ENCODE measurements around the gene LRRK1.
A peak's percentile ranks its signal among the peaks of the same experiment; 100 is the strongest.

Gene LRRK1

GRCh38 chr15:100900795-100901169 lies 18.4 kb upstream of the LRRK1 start:
- no peak overlapping the region for H3K9ac ChIP-seq (ENCODE audit: low read length)
- H3K4me2 ChIP-seq (ENCODE audit: low read length) = no peak overlapping the region
- no peak overlapping the region for H3K4me3 ChIP-seq (ENCODE audit: low read depth, low read length, poor library complexity, severe bottlenecking)
- no peak overlapping the region for H3K27ac ChIP-seq (ENCODE audit: low read depth, low read length, poor library complexity, severe bottlenecking)
- no peak overlapping the region for H2AFZ ChIP-seq (ENCODE audit: low read length)
- TF ChIP-seq EZH2 (IDR thresholded peaks at IDR 0.05; ENCODE audit: borderline replicate concordance, low read length) (no peak), CTCF (IDR thresholded peaks at IDR 0.05; ENCODE audit: low read length) (no peak)
- peaks cover 12% of the 10 kb centered on the region for H3K4me1 ChIP-seq (ENCODE audit: insufficient read depth, low read length, severe bottlenecking)
- H3K79me2 ChIP-seq (ENCODE audit: insufficient read depth, low read length) = no peaks in the 10 kb centered on the region
- H3K9me2 ChIP-seq (ENCODE audit: low read depth, low read length) = no peaks in the 10 kb centered on the region
- no peaks in the 10 kb centered on the region for H3F3A ChIP-seq (ENCODE audit: insufficient read depth, low read length)
- H3K27me3 ChIP-seq (ENCODE audit: insufficient read depth, low read length) = no peaks in the 10 kb centered on the region
- no peaks in the 10 kb centered on the region for H4K20me1 ChIP-seq (ENCODE audit: insufficient read depth, low read length)
- H3K9me3 ChIP-seq (ENCODE audit: low read length) = no peaks in the 10 kb centered on the region
- no peaks in the 10 kb centered on the region; the same call in 1 of the 2 replicates for H3K36me3 ChIP-seq (ENCODE audit: insufficient read depth, low read length)

- H3K27ac ChIP-seq (ENCODE audit: low read depth, low read length, poor library complexity, severe bottlenecking) = no peak overlapping the region
- H3K36me3 ChIP-seq (ENCODE audit: insufficient read depth, low read length) = no peaks in the 10 kb centered on the region; the same call in 1 of the 2 replicates
- H3K79me2 ChIP-seq (ENCODE audit: insufficient read depth, low read length) = no peaks in the 10 kb centered on the region
- no peak overlapping the region for H2AFZ ChIP-seq (ENCODE audit: low read length)
- H3K27me3 ChIP-seq (ENCODE audit: insufficient read depth, low read length) = no peaks in the 10 kb centered on the region
- no peaks in the 10 kb centered on the region for H4K20me1 ChIP-seq (ENCODE audit: insufficient read depth, low read length)
- no peak overlapping the region for H3K9ac ChIP-seq (ENCODE audit: low read length)
- no peaks in the 10 kb centered on the region for H3F3A ChIP-seq (ENCODE audit: insufficient read depth, low read length)
- H3K4me3 ChIP-seq (ENCODE audit: low read depth, low read length, poor library complexity, severe bottlenecking) = no peak overlapping the region
- H3K4me2 ChIP-seq (ENCODE audit: low read length) = no peak overlapping the region
- TF ChIP-seq EZH2 (IDR thresholded peaks at IDR 0.05; ENCODE audit: borderline replicate concordance, low read length) (no peak), CTCF (IDR thresholded peaks at IDR 0.05; ENCODE audit: low read length) (no peak)
- H3K9me2 ChIP-seq (ENCODE audit: low read depth, low read length) = no peaks in the 10 kb centered on the region
- no peaks in the 10 kb centered on the region for H3K9me3 ChIP-seq (ENCODE audit: low read length)
- peaks cover 12% of the 10 kb centered on the region for H3K4me1 ChIP-seq (ENCODE audit: insufficient read depth, low read length, severe bottlenecking)
These were observed 17.9 kb upstream of the LRRK1 start for GRCh38 chr15:100901296-100901695.

DNA sequence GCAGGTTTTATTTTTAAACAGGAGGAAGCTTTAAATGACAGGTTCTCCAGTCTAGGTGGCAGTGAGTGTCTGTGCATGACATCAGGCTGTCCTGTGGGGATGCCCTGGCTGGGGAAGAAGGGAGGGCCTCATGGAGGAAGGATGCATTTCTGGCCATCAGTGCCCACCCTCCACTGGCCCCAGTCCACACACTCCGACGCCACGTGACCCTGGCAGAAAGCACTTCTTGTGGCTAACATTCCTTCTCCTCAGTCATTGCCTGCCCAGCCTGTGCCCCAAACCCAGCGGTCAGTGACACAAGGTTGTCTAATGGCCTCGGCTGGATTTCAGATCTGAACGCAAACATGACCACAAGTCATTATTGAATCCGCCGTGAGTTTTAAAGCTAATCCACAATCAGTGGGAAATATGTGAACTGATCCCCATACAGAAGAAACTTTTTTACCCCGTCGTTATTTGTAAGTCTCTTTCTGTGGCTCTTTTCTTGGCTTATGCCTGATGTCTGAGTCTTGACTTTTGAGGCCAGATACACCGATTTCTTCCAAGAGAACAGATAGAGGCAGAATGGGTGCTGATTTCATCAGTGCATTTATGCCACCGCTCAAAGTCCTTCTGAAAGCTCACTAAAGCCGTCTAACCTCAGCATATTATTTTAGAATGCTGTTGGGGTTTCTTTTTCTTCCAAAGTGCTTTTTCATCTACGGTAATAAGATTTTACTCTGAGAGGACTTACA lies 17.3 kb upstream of the LRRK1 start:
- no peak overlapping the region for H3K4me3 ChIP-seq (ENCODE audit: low read depth, low read length, poor library complexity, severe bottlenecking)
- H3K4me2 ChIP-seq (ENCODE audit: low read length) = peak overlapping the region; percentile 58; the same call in 1 of the 2 replicates
- no peaks in the 10 kb centered on the region for H3K9me2 ChIP-seq (ENCODE audit: low read depth, low read length)
- peaks cover 12% of the 10 kb centered on the region for H3K4me1 ChIP-seq (ENCODE audit: insufficient read depth, low read length, severe bottlenecking)
- H3K36me3 ChIP-seq (ENCODE audit: insufficient read depth, low read length) = no peaks in the 10 kb centered on the region; the same call in 1 of the 2 replicates
- no peak for TF ChIP-seq EZH2 (IDR thresholded peaks at IDR 0.05; ENCODE audit: borderline replicate concordance, low read length)
- no peak for TF ChIP-seq CTCF (IDR thresholded peaks at IDR 0.05; ENCODE audit: low read length)
- no peak overlapping the region for H3K27ac ChIP-seq (ENCODE audit: low read depth, low read length, poor library complexity, severe bottlenecking)
- no peaks in the 10 kb centered on the region for H3K27me3 ChIP-seq (ENCODE audit: insufficient read depth, low read length)
- H3F3A ChIP-seq (ENCODE audit: insufficient read depth, low read length) = no peaks in the 10 kb centered on the region
- H2AFZ ChIP-seq (ENCODE audit: low read length) = no peak overlapping the region
- H3K79me2 ChIP-seq (ENCODE audit: insufficient read depth, low read length) = no peaks in the 10 kb centered on the region
- no peaks in the 10 kb centered on the region for H4K20me1 ChIP-seq (ENCODE audit: insufficient read depth, low read length)
- H3K9me3 ChIP-seq (ENCODE audit: low read length) = no peaks in the 10 kb centered on the region
- H3K9ac ChIP-seq (ENCODE audit: low read length) = no peak overlapping the region; the same call in 1 of the 2 replicates
